ENCODE data around the gene THBS2.

THBS2 gene

DNA sequence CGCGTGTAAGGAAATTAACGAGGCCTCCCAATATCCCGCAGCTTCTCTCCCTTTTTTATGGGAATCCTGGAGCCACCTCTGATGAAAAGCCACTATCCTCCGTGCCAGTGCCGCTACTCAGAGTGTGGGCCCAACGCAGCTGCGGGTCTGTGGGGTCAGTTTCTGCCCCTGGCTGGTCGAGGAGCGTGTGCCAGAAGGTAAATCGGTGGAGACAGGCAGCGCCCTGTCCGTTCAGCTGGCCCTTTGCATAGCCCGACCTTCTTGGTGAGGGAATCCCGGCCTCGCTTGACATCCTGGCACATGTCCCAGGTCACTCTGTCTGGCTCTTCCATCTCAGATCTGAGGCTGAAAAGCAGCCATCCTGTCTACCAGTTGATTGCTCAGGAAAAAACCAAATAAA lies 4.6 kb downstream of the THBS2 start:
- Histone ChIP-seq H3K4me1 (ENCODE audit: control insufficient read depth, insufficient read depth, low read length) (peaks cover 28% of the 10 kb centered on the region), H3K27me3 (ENCODE audit: control insufficient read depth, insufficient read depth, low read length) (peaks cover 24% of the 10 kb centered on the region), H3K9ac (ENCODE audit: low read length) (no peak overlapping the region), H3K36me3 (ENCODE audit: control insufficient read depth, insufficient read depth, low read length) (peaks cover 30% of the 10 kb centered on the region), H3K4me3 (ENCODE audit: low read depth, low read length) (no peak overlapping the region), H3K27ac (ENCODE audit: low read depth, low read length) (no peak overlapping the region), H3K9me3 (ENCODE audit: control insufficient read depth, insufficient read depth, low read depth, low read length) (peaks cover 4% of the 10 kb centered on the region; the same call in 1 of the 2 replicates)

DNA sequence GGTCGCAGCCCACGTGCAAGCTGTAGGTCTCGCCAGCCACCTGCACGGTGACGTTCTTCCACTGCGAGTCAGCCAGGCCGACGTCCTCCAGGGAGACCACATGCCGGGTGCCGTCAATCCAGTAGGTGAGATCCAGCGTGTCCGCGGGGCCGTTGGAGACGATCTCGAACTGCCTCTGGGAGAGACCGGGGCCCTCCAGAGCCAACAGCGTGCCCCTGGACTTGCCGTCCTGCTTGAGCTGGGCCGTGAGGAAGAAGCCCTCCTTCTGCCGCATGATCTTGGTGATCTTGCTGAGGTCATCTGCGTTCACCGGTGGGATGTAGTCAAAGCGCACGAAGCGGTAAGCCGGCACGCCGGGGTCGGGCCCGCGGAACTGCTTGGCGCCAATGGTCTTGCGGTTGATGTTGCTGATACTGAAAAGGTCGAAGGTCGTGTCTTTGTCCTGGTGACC lies 5.1 kb downstream of the THBS2 start:
- Histone ChIP-seq H3K27me3 (ENCODE audit: control insufficient read depth, insufficient read depth, low read length) (peaks cover 19% of the 10 kb centered on the region), H3K9ac (ENCODE audit: low read length) (no peak overlapping the region), H3K9me3 (ENCODE audit: control insufficient read depth, insufficient read depth, low read depth, low read length) (peaks cover 4% of the 10 kb centered on the region; the same call in 1 of the 2 replicates), H3K4me1 (ENCODE audit: control insufficient read depth, insufficient read depth, low read length) (peaks cover 23% of the 10 kb centered on the region), H3K27ac (ENCODE audit: low read depth, low read length) (no peak overlapping the region), H3K36me3 (ENCODE audit: control insufficient read depth, insufficient read depth, low read length) (peaks cover 30% of the 10 kb centered on the region), H3K4me3 (ENCODE audit: low read depth, low read length) (no peak overlapping the region)

DNA sequence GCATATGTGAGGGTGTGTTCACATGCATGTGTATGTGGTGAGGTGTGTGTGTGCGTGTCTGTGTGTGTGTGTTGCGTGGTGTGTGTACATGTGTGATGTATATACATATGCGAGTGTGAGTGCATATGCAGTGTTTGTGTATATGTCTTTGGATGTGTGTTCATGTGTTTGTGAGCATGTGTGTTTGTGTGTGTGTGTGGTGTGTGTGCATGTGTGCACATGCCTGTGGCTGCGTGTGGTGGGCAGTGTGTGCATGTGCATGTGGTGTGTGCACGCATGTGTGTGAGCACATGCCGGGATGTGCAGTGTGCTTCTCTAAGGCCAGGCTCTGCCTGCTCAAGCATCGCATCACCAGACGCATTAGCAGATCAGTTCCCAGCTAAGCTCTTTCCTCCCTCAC lies 5.7 kb downstream of the THBS2 start:
- Histone ChIP-seq H3K4me1 (ENCODE audit: control insufficient read depth, insufficient read depth, low read length) (peaks cover 18% of the 10 kb centered on the region), H3K27me3 (ENCODE audit: control insufficient read depth, insufficient read depth, low read length) (peaks cover 13% of the 10 kb centered on the region; the same call in 1 of the 2 replicates)

DNA sequence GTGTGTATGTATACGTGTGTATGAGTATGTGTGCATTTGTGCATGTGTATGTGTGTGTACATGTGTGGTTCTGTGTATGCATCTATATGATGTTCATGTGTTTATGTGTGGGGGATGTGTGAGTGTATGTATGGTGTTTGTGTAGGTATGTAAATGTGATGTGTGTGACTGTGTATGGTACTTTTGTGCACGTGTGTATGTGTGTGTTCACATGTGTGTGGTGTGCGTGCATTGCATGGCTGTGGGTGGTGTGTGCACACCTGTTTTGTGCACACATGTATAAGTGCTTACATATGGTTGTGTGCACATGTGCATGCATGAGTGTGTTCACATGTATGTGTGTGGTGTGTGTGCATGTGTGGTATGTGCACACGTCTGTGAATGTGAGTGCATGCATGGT lies 6.2 kb downstream of the THBS2 start:
- H3K27ac ChIP-seq (ENCODE audit: low read depth, low read length): no peak overlapping the region
- H3K9ac ChIP-seq (ENCODE audit: low read length): no peak overlapping the region
- peaks cover 30% of the 10 kb centered on the region for H3K36me3 ChIP-seq (ENCODE audit: control insufficient read depth, insufficient read depth, low read length)
- peaks cover 4% of the 10 kb centered on the region; the same call in 1 of the 2 replicates for H3K9me3 ChIP-seq (ENCODE audit: control insufficient read depth, insufficient read depth, low read depth, low read length)
- H3K27me3 ChIP-seq (ENCODE audit: control insufficient read depth, insufficient read depth, low read length): peaks cover 7% of the 10 kb centered on the region; the same call in 1 of the 2 replicates
- peaks cover 15% of the 10 kb centered on the region for H3K4me1 ChIP-seq (ENCODE audit: control insufficient read depth, insufficient read depth, low read length)
- no peak overlapping the region for H3K4me3 ChIP-seq (ENCODE audit: low read depth, low read length)

More for the DNA sequence above, 5.7 kb downstream of the THBS2 start:
- Histone ChIP-seq H3K4me3 (ENCODE audit: low read depth, low read length) (no peak overlapping the region), H3K9ac (ENCODE audit: low read length) (no peak overlapping the region), H3K36me3 (ENCODE audit: control insufficient read depth, insufficient read depth, low read length) (peaks cover 30% of the 10 kb centered on the region), H3K27ac (ENCODE audit: low read depth, low read length) (no peak overlapping the region), H3K9me3 (ENCODE audit: control insufficient read depth, insufficient read depth, low read depth, low read length) (peaks cover 4% of the 10 kb centered on the region; the same call in 1 of the 2 replicates)

DNA sequence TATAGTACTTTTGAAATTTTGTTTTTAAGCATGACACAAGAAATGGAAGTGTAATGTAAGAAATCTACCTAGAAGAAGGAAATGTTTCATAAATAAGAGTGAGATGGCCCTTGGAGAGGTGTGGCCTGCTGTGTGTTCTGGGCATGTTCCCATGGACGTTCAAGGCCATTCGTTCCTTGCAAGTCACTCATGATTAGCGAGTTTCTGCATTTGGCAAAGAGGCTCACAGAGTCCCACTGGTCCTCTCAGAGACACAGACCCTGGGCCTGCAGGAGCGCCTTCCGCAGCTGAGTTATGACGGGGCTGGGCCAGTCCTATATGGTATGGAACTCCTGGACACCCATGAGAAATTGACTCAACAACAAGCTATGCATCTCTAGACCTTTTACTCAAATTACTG lies 7.2 kb downstream of the THBS2 start:
- H3K36me3 ChIP-seq (ENCODE audit: control insufficient read depth, insufficient read depth, low read length): peaks cover 30% of the 10 kb centered on the region
- H3K9me3 ChIP-seq (ENCODE audit: control insufficient read depth, insufficient read depth, low read depth, low read length): peaks cover 4% of the 10 kb centered on the region; the same call in 1 of the 2 replicates
- no peak overlapping the region for H3K9ac ChIP-seq (ENCODE audit: low read length)

DNA sequence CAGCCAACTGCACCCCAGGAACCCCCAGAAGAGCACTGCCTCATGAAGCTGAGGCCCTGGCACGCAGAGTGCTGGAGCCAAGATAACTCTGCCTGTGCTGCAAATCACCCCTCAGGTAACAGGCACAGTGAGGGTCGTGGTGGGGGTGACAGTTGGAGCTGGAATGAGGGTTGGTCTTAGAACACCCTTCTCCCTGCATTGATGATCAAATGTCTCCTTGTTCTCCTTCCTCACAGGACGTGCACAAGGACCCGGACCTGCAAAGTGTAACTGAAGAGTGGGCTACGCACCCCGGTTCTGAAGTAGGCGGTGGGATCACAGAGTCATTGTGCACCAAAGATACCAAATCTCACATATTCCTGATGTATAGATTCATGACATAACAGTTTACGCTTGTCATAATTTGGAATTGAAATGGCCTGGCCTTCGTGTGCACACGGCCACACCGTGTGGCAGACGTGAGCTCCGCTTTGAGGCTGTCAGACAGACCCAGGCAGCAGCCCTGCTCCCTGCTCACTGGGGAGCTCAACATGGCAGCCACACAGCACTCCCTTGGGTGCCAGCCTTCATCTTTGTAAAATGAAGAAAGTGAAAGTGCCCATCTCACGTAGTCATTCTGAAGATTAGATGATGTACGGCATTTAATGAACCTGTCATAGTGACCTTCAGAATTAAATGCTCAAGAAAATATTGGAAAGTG lies 8.8 kb downstream of the THBS2 start:
- Histone ChIP-seq H3K27ac (ENCODE audit: low read depth, low read length) (no peak overlapping the region), H3K27me3 (ENCODE audit: control insufficient read depth, insufficient read depth, low read length) (no peaks in the 10 kb centered on the region), H3K4me3 (ENCODE audit: low read depth, low read length) (no peak overlapping the region), H3K9ac (ENCODE audit: low read length) (no peak overlapping the region), H3K9me3 (ENCODE audit: control insufficient read depth, insufficient read depth, low read depth, low read length) (peaks cover 4% of the 10 kb centered on the region; the same call in 1 of the 2 replicates), H3K36me3 (ENCODE audit: control insufficient read depth, insufficient read depth, low read length) (peaks cover 33% of the 10 kb centered on the region), H3K4me1 (ENCODE audit: control insufficient read depth, insufficient read depth, low read length) (no peaks in the 10 kb centered on the region)

More for the DNA sequence above, 7.2 kb downstream of the THBS2 start:
- Histone ChIP-seq H3K4me3 (ENCODE audit: low read depth, low read length) (no peak overlapping the region), H3K4me1 (ENCODE audit: control insufficient read depth, insufficient read depth, low read length) (peaks cover 8% of the 10 kb centered on the region), H3K27ac (ENCODE audit: low read depth, low read length) (no peak overlapping the region), H3K27me3 (ENCODE audit: control insufficient read depth, insufficient read depth, low read length) (no peaks in the 10 kb centered on the region)

DNA sequence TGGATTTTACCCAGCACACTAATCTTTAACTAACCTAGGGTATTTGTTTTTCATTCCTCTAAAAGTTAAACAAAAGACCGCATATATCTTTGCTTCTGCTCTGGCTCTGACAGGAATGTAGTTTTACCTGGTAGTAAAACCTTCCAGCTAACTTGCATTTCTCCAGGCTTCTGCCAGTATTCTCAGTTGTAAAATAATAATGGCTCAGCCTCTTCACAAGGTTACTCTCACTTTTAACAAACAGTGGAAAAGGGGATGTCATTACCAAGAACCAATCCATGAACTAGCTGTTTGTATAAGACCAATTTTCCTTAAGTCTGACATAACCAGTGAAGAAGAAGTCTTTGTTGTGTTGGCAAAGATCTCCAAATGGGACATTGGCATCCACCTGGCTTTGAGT lies 10.0 kb downstream of the THBS2 start:
- Histone ChIP-seq H3K4me3 (ENCODE audit: low read depth, low read length) (no peak overlapping the region), H3K36me3 (ENCODE audit: control insufficient read depth, insufficient read depth, low read length) (peaks cover 33% of the 10 kb centered on the region), H3K27ac (ENCODE audit: low read depth, low read length) (no peak overlapping the region), H3K9me3 (ENCODE audit: control insufficient read depth, insufficient read depth, low read depth, low read length) (peaks cover 4% of the 10 kb centered on the region; the same call in 1 of the 2 replicates), H3K9ac (ENCODE audit: low read length) (no peak overlapping the region), H3K4me1 (ENCODE audit: control insufficient read depth, insufficient read depth, low read length) (no peaks in the 10 kb centered on the region), H3K27me3 (ENCODE audit: control insufficient read depth, insufficient read depth, low read length) (no peaks in the 10 kb centered on the region)

DNA sequence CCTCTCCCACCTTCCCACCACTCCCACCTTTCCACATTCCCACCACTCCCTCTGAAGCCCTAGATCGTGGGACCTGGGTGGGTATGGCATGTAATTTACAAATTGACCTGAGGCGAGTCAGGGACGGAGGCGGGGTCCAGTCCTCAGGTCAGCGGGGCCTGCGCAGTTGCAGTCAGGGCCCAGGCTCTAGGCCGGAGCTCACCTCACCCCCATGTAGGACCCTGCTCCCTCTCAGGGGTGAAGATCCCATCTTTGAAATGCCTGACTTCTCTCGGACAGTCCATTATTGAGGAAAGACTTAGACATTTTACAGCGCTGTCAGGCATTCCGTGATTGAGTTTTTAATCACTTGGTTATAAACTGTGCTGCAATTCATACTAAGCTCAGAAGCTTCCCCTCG lies 10.5 kb downstream of the THBS2 start:
- Histone ChIP-seq H3K27ac (ENCODE audit: low read depth, low read length) (no peak overlapping the region), H3K9ac (ENCODE audit: low read length) (no peak overlapping the region), H3K9me3 (ENCODE audit: control insufficient read depth, insufficient read depth, low read depth, low read length) (peaks cover 4% of the 10 kb centered on the region; the same call in 1 of the 2 replicates), H3K4me1 (ENCODE audit: control insufficient read depth, insufficient read depth, low read length) (no peaks in the 10 kb centered on the region), H3K4me3 (ENCODE audit: low read depth, low read length) (no peak overlapping the region), H3K27me3 (ENCODE audit: control insufficient read depth, insufficient read depth, low read length) (no peaks in the 10 kb centered on the region), H3K36me3 (ENCODE audit: control insufficient read depth, insufficient read depth, low read length) (peaks cover 28% of the 10 kb centered on the region)

DNA sequence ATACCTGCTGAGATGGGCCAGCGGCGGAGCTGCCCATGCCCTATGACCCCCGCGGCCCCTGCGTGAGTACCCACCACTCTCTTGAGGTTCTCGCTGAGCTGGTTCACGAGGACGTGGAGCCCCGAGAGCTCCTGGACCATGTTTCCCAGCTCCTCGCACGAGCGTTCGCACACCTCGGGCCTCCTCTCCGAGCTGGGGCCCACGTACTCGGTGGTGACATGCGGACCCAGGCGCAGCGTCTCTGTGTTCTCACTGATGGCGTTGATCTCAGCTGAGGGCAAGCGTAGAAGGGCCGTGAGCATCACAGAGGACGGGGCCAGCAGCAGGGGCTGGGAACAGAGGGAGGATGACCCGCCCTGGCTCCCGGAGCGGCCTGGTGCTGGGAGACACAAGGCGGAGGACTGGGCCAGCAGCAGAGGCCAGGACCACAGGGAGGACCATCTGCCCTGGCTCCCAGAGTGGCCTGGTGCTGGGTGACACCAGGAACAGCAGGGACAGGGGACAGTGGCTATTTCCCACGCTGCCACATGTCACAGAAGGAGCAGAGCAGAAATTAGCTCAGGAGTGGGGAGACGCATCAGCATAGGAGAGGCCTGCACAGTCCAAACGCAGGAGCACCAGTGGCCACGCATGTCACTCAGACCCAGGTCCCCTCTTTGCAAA lies 11.8 kb downstream of the THBS2 start:
- H3K27ac ChIP-seq (ENCODE audit: low read depth, low read length): no peak overlapping the region
- H3K36me3 ChIP-seq (ENCODE audit: control insufficient read depth, insufficient read depth, low read length): peaks cover 14% of the 10 kb centered on the region
- no peaks in the 10 kb centered on the region for H3K9me3 ChIP-seq (ENCODE audit: control insufficient read depth, insufficient read depth, low read depth, low read length)
- no peak overlapping the region for H3K4me3 ChIP-seq (ENCODE audit: low read depth, low read length)
- H3K9ac ChIP-seq (ENCODE audit: low read length): no peak overlapping the region
- no peaks in the 10 kb centered on the region for H3K27me3 ChIP-seq (ENCODE audit: control insufficient read depth, insufficient read depth, low read length)
- H3K4me1 ChIP-seq (ENCODE audit: control insufficient read depth, insufficient read depth, low read length): no peaks in the 10 kb centered on the region

DNA sequence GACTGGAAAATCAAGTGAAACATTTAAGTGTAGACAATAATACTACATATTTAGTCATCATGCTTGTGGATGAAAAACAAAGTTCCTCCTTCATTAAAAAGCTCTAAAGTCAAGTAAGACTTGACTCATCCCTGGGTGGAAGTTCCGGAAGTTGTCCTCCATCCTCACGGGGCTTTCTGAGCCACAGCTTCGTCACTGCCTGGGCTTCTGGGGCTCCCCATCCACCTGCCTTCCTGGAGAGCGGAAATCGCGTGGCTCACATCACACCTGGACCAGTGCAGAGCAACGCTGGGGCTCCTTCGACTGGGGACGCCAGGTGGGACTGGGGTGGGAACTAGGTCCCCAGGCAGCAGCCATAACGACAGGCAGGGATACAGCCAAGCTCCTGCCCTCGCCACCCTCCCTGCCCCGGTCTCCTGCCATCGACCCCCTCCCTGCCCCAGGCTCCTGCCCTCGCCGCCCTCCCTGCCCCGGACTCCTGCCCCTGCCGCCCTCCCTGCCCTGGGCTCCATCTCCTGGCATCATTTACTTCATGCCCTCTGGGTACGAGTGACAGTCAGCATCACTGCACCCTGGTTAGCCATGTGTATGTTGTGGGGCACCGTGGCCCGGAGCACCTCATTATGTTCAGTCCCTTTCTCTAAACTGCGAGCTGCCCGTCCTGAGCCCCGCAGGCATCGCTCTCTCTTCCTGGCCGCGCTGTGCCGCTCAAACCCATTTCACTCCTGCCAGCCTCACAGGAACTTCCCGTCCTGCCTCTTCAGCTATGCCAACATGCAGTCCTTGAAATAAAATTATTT lies 12.9 kb downstream of the THBS2 start:
- H3K9ac ChIP-seq (ENCODE audit: low read length): no peak overlapping the region
- peaks cover 13% of the 10 kb centered on the region for H3K36me3 ChIP-seq (ENCODE audit: control insufficient read depth, insufficient read depth, low read length)
- no peaks in the 10 kb centered on the region for H3K4me1 ChIP-seq (ENCODE audit: control insufficient read depth, insufficient read depth, low read length)
- H3K9me3 ChIP-seq (ENCODE audit: control insufficient read depth, insufficient read depth, low read depth, low read length): no peaks in the 10 kb centered on the region
- H3K27me3 ChIP-seq (ENCODE audit: control insufficient read depth, insufficient read depth, low read length): no peaks in the 10 kb centered on the region
- no peak overlapping the region for H3K4me3 ChIP-seq (ENCODE audit: low read depth, low read length)
- H3K27ac ChIP-seq (ENCODE audit: low read depth, low read length): no peak overlapping the region

Measured in HUES6 (cell line).